ENCODE results near the gene PTH2R.

GRCh38 chr2:208541989-208542464 is 135.4 kb downstream of the PTH2R start:
- TF ChIP-seq PKNOX1 (IDR thresholded peaks at IDR 0.05) (no peak), ARNT (IDR thresholded peaks at IDR 0.05) (no peak), SP1 (IDR thresholded peaks at IDR 0.05) (no peak), NFRKB (IDR thresholded peaks at IDR 0.05) (no peak), HDGF (IDR thresholded peaks at IDR 0.05; ENCODE audit: borderline replicate concordance) (no peak), BHLHE40 (IDR thresholded peaks at IDR 0.05; ENCODE audit: borderline replicate concordance) (no peak), FOXM1 (IDR thresholded peaks at IDR 0.05; ENCODE audit: borderline replicate concordance) (no peak)

Data from HEK293T (cell line).